ENCODE data around the gene GJB4.

DNA sequence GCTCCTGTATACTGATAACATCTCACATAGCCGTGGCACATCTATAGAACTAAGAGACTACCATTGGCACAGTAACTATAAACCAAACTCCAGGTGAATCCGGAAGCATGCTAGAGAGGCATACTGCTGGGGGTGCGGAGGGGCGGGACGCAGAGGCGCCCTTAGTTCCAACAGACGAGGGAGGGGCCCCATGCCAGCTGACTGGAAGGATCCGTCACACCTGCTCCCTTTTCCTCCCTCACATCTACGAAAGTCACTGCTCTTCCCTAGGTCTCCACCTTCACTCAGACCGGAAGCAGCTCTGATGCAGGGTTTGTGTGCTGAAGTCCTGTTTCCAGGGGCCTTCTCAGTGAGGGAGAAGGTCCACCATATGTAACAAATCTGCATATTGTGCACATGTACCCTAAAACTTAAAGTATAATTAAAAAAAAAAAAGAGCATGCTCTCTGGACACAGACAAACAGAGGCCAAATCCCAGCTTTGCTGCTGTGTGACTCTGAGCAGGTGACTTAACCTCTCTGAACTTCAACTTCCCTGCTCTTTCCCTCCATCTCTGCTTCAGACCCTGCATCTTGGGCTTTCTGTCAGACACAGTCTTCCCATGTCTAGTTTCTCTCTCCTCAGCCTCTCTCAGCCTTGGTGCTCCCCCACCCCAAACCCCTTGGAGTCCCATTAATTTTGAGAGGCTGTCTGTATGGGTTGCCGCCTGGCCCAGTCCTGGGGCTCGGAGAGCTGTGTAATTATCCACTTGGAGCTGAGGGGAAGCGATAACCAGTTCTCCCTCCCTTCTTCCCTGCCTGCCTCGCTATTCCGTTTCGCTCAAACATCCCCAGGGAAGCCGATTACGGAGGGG is 12.5 kb upstream of the GJB4 start:
- TF ChIP-seq POLR2A (IDR thresholded peaks at IDR 0.05), result no peak
- TF ChIP-seq, protein P1, sequence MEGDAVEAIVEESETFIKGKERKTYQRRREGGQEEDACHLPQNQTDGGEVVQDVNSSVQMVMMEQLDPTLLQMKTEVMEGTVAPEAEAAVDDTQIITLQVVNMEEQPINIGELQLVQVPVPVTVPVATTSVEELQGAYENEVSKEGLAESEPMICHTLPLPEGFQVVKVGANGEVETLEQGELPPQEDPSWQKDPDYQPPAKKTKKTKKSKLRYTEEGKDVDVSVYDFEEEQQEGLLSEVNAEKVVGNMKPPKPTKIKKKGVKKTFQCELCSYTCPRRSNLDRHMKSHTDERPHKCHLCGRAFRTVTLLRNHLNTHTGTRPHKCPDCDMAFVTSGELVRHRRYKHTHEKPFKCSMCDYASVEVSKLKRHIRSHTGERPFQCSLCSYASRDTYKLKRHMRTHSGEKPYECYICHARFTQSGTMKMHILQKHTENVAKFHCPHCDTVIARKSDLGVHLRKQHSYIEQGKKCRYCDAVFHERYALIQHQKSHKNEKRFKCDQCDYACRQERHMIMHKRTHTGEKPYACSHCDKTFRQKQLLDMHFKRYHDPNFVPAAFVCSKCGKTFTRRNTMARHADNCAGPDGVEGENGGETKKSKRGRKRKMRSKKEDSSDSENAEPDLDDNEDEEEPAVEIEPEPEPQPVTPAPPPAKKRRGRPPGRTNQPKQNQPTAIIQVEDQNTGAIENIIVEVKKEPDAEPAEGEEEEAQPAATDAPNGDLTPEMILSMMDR (IDR thresholded peaks at IDR 0.05), result no peak
